T-helper 2 cell treated with Interferon-gamma antibody and Interleukin-4, amounts not matched to agents 100 ng/mL and 5 ng/mL, for 36 hours (primary cell): ENCODE results near the gene MRPL40. TPM values are rescaled to one million over a fixed set of nuclear protein-coding genes. Genes with fewer than 3 reads are reported as not detected.

Experiments
- intact Hi-C: fragments of 100-400 bp; cut with micrococcal nuclease; formaldehyde crosslinking; loops from one replicate; pipeline ENCODE4 v1.15.1; 2023
- total RNA-seq: library from RNA; stranded (reverse); gene quantifications from 2 replicates; pipeline ENCODE4 v1.2.3, GENCODE V29; 2022

MRPL40 gene
- total RNA-seq, 1 donor from 2014 or later: 23.4 TPM

DNA sequence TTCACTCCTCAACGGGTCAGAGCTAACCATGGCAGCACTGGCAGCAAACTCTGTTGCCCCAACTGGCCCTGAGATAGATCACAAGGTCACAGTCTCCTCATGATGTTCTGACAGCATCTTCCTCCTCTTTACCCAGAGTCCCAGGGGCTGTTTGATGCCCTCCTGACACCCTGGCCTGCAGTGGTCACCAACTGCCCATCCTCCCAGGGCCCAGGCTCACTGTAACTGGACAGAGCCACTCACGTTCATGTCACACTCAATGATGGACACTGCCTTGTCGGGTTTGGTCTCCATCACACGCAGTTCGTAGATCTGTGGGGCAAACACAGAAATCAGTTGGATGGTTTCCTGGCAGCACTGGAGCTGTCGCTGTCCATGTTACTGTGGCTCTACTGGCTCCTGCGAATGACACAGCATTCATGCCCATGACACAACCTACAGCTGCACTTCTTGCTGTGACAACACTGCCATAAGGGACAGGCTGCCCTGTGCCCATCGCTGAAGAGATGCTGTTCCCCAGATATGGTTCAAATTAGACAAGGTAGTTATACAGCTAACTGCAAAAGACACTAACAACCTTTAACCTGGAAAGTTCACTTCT is 25.6 kb downstream of the MRPL40 start:
- intact Hi-C loops: no loop called here

DNA sequence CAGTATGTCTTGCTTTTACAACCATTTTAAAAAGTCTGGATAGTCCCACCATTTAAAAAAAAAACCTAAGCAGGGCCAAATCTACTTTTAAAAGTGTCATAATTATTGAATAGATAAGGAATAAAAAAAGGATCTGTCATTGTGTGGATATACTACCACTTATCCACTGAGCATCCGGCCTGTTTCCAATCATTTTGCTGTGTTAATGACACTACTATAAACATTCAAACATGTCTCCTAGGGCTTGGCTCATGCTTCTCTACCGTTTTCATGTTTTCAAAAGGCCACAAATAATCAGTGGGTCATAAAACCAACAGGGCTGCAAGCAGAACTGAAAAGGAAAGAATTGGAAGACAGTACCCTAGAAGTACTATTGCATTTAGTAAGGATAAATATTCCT is 27.7 kb downstream of the MRPL40 start:
- intact Hi-C loops: no loop called here

- intact Hi-C loops: no loop called here
These were observed 29.2 kb downstream of the MRPL40 start for GRCh38 chr22:19461506-19461905.

- intact Hi-C loops: no loop called here
These were observed 30.7 kb downstream of the MRPL40 start for GRCh38 chr22:19463008-19463407.

DNA sequence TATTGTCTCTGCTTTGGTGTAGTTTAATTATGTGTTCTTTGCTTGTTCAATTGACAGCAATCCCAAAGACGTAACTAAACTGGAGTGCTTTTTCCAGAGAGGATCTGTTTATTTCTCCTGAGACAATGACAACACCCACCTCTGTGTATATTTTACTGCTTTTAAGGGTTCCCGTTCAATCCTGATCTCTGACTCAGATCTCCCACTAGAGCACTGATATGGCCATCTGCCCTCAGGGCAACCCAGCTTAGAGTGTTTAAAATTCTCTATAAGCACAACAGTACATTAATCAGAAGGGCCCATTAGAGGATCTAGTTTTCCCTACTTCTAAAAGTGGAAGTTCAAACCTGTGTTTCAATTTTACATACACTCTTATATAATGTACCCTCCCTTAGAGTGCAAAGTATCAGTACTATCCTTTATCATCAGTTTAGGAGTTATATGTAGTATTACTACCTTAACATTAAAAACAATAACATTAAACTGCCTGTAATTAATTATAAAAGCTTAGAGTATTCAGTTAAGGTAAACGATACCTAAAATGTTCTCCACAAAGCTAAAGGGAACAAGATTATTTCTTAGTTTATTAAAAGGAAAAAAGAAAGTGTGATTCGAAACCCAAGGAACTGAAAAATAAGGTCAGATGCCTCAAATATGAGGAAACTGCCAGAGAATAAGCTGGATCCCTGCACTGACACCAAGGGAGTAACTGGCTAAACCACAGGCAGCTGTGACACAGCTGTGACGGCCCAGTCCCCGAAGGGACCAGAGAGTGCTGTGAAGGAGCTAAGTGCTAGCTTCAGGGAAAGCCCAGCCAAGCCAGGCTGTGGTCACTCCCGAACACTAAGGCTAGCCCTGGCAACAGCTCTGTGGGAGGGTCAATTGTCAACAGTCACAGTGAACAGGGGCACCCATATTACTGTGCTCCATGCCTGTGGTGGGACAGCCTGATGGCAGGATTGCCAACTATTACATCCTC is 31.4 kb downstream of the MRPL40 start:
- intact Hi-C loops: no loop called here

GRCh38 chr22:19464546-19464945 is 32.2 kb downstream of the MRPL40 start:
- intact Hi-C loops: no loop called here

DNA sequence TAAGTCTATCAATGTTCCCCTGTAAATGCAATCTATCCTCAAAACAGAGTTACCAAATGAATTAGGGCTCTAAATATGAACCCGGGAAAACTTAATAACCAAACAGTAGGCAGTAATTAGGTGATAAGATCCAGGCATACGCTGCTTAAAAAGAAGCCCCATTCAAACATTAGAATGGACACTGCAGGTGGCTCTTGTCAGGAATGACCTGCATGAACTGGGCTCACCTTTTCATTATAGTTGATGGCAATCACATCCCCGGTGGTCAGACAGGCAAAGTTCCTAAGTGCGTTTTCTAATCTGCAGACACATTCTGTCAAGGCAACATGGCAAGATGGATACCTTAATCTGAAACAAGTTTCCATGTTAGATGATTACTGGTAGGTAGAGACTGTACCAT is 32.6 kb downstream of the MRPL40 start:
- intact Hi-C loops: no loop called here

DNA sequence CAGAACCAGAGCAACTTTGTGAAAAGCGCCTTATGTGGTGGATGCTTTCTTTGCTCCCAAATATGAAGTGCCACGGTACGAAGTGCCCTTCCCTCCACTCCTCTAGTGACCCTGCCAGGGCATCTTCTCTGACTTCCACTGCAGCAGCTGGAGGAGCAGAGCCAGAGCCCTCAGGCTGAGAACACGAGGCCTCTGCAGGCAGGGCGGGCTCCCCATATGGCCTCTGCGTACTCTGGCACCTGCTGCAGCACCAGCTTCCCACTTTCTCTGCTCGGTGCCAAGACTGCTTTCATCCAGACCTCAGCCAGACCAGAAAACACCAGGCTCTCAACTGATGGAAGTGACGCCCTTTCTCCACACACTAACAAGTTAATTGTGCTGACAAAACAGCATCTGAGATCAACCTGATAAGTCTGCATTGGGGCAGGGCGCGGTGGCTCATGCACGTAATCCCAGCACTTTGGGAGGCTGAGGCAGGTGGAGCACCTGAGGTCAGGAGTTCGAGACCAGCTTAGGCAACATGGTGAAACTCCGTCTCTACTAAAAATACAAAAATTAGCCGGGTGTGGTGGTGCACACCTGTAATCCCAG is 33.9 kb downstream of the MRPL40 start:
- intact Hi-C loops: no loop called here

- intact Hi-C loops: no loop called here
These were observed 34.8 kb downstream of the MRPL40 start for GRCh38 chr22:19466848-19467752.

DNA sequence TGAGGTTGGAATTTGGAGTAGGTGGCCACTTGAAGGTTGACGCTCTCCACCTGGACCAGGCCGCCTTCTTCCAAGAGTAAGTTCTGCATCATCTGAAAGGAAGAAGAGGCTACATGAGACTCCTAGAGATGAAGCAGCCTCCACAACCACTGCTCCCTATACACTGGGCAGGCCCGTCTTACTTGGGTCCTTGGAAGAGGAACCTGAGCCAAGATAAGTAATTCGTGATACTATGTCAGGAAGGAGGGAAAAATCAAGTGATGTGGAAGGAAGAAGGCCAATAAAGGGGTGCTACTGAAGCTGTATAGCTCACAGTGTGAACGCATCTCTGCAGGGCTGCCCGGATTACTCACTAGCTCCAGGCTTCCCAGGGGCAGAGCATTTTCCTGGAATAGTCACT is 35.6 kb downstream of the MRPL40 start:
- intact Hi-C loops: no loop called here

DNA sequence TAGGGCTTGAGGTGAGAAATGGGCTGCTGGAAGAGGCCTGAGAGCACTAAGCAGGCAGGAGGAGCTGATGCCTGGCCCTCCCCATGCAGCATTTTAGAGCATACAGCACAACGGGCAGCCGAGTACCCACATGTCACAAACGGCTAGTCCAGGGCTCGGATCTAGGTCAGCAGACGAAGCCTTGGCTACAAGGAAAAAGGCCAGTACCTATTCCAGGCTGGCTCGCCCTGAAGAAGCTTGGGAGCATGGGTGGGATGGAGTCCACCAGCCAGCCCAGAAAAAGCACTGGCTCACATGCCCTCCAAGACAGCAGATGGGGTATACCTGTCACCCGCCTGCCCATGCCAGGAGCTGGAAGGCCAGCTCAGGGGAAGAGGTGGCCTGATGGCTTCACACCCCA is 37.1 kb downstream of the MRPL40 start:
- intact Hi-C loops: no loop called here

GRCh38 chr22:19470010-19470409 is 37.7 kb downstream of the MRPL40 start:
- intact Hi-C loops: no loop called here

GRCh38 chr22:19471572-19471971 is 39.2 kb downstream of the MRPL40 start:
- intact Hi-C loops: no loop called here

GRCh38 chr22:19472233-19472632 is 39.9 kb downstream of the MRPL40 start:
- intact Hi-C loops: no loop called here

- intact Hi-C loops: no loop called here
These were observed 41.2 kb downstream of the MRPL40 start for GRCh38 chr22:19473578-19473977.

DNA sequence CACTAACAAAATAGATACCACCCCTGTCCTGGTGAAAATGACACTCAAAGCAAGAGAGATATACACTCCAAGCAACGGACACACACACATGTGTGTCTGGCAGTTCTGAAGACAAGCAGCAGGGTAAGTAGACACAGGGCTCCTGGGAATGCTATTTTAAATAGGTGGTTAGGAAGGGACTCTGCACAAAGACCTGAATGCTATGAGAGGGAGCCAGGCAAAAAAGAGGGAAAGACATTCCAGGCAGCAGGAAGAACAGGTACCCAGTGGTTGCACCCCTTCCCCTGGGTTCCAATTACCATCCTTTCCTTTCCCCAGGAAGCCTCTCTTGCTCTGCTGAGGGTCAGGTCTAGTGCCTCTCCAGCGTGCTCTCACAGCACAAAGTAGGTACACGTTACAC is 43.7 kb downstream of the MRPL40 start:
- intact Hi-C loops: loop anchor here (5.0 kb wide), 2 partner anchors 156 to 354 kb away; partner anchors contain the start of gene DGCR2

DNA sequence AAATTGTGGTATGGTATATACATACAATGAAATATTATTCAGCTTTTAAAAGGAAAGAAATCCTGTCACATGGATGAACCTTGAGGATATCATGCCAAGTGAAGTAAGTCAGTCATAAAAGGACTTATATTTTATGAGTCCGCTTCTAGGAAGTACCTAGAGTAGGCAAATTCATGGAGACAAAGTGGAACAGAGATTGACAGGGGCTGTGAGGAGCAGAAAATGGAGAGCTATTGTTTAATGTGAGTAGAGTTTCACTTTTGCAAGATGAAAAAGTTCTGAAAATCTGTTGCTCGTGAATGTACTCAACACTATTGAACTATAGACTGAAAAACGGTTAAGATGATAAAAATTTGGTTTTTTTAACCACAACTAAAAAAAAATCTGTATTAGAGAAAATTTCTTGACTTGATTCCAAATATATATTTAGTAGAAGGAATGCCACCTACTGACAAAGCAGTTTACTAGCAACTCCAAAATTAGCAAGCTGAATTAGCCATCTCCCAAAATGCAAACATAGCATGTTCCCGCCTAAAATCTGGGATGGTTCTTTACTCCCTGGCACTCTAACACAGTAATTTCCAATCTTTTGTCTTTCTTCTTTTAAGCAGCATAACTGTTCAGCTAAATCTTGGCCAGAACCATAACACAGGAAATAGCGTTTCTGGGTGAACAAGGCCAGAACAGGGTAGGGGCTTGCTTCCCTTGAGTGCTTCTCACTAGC is 45.1 kb downstream of the MRPL40 start:
- intact Hi-C loops: loop anchor here (2.0 to 5.0 kb wide), 3 partner anchors 155 to 355 kb away; partner anchors contain the start of genes CLTCL1 and DGCR2

GRCh38 chr22:19478045-19478900 is 45.9 kb downstream of the MRPL40 start:
- intact Hi-C loops: loop anchor here (2.0 to 5.0 kb wide), 3 partner anchors 154 to 356 kb away; partner anchors contain the start of genes CLTCL1 and DGCR2

GRCh38 chr22:19478901-19479354 is 46.6 kb downstream of the MRPL40 start, which contains the start of gene UFD1:
TSS of gene UFD1 (minus strand) at chr22:19479193. CDS start at chr22:19479085, 108 bp downstream.
- intact Hi-C loops: loop anchor here (1.0 to 5.0 kb wide), 7 partner anchors 32 to 357 kb away; partner anchors contain the start of genes C22orf39, CLTCL1, DGCR2 and ESS2
